GM12878 (cell line): Measurements from ENCODE around the gene MANBA. TPM values are rescaled to one million over a fixed set of nuclear protein-coding genes. Genes with fewer than 3 reads are reported as not detected.

Experiments used
- ATAC-seq: fragments of 200-7000 bp; cut with Tn5 transposase; 3 replicates; pipeline ENCODE4 v1.9.1; 2020; ENCODE audit warnings: mild to moderate bottlenecking, moderate library complexity
- BruUV-seq: library from RNA; stranded (reverse); fragments of 400-500 nt; replicated peaks from 2 replicates; lab custom pipeline; 2021; lab: Mats Ljungman, UMichigan
- CTCF ChIA-PET: fragments of 300-600 bp; sonication (Branson Sonifier 250); formaldehyde crosslinking; extraction: SDS; loops from one replicate; lab custom pipeline; 2021; ENCODE audit warnings: inconsistent platforms; lab: Yijun Ruan, JAX
- POLR2A ChIA-PET: fragments of 350-600 bp; formaldehyde crosslinking; extraction: SDS; loops from one replicate; lab custom pipeline; 2021; ENCODE audit warnings: inconsistent platforms; lab: Charles Lee
- RAD21 ChIA-PET: fragments of 300-600 bp; sonication (Branson Sonifier 250); formaldehyde crosslinking; loops from one replicate; lab custom pipeline; 2023; ENCODE audit warnings: antibody characterized with exemption; ENCODE audit not compliant: unreplicated experiment; lab: Charles Lee
- SMC1A ChIA-PET: fragments of 300-600 bp; sonication (Branson Sonifier 250); formaldehyde crosslinking; loops from one replicate; lab custom pipeline; 2023; ENCODE audit not compliant: unreplicated experiment, uncharacterized antibody; lab: Charles Lee
- DNase-seq: peaks from one replicate; pipeline ENCODE4 v3.0.0-alpha.2; 2011; ENCODE audit warnings: low read depth, low spot score
- FAIRE-seq: peaks from 3 replicates; lab custom pipeline; 2011; peaks lifted over from hg19 to GRCh38; lab: Jason Lieb, UNC
- H2AFZ ChIP-seq: 2 replicates; pipeline ENCODE4 v1.6.0; 2011; ENCODE audit warnings: low read depth, low read length, control low read depth; ENCODE audit not compliant: control insufficient read depth
- H3K27ac ChIP-seq: 2 replicates; pipeline ENCODE4 v1.5.1; 2011; ENCODE audit warnings: control low read depth; ENCODE audit not compliant: control insufficient read depth, insufficient read depth
- H3K27me3 ChIP-seq, 2 experiments: replicated peaks in 1 of 2; 2 replicates each; pipeline versions ENCODE4 v1.6.0 to v1.6.1; 2011; ENCODE audit warnings: low read length in 1 of 2; ENCODE audit not compliant: control insufficient read depth in 2 of 2, insufficient read depth in 2 of 2
- H3K36me3 ChIP-seq, 2 experiments: 2 replicates each; pipeline ENCODE4 v1.5.1; 2011; ENCODE audit warnings: low read length in 1 of 2; ENCODE audit not compliant: control insufficient read depth in 2 of 2, insufficient read depth in 2 of 2
- H3K4me1 ChIP-seq: 2 replicates; pipeline ENCODE4 v1.6.1; 2011; ENCODE audit warnings: mild to moderate bottlenecking, low read length, moderate library complexity, mixed read lengths; ENCODE audit not compliant: control insufficient read depth, insufficient read depth
- H3K4me2 ChIP-seq: 2 replicates; pipeline ENCODE4 v1.6.0; 2011; ENCODE audit warnings: control low read depth; ENCODE audit not compliant: control insufficient read depth, insufficient read depth
- H3K4me3 ChIP-seq: fragments of 200-600 bp; sonication (generic); 2 replicates; pipeline ENCODE4 v1.5.1; 2016
- H3K79me2 ChIP-seq: 2 replicates; pipeline ENCODE4 v1.6.0; 2011; ENCODE audit warnings: low read length; ENCODE audit not compliant: control insufficient read depth, insufficient read depth
- H3K9ac ChIP-seq: 2 replicates; pipeline ENCODE4 v1.8.0; 2011; ENCODE audit warnings: low read length, control low read depth, mixed read lengths; ENCODE audit not compliant: control insufficient read depth, insufficient read depth
- H3K9me3 ChIP-seq: replicated peaks from 3 replicates; pipeline ENCODE4 v1.5.1; 2011; ENCODE audit warnings: mild to moderate bottlenecking, low read length; ENCODE audit not compliant: control insufficient read depth, insufficient read depth
- H4K20me1 ChIP-seq: 2 replicates; pipeline ENCODE4 v1.6.0; 2011; ENCODE audit not compliant: control insufficient read depth, insufficient read depth
- HDGF ChIP-seq: fragments of 450-650 bp; IDR thresholded peaks from 2 replicates; pipeline ENCODE4 v1.6.1; 2016; ENCODE audit warnings: antibody characterized with exemption
- POLR2AphosphoS5 ChIP-seq: IDR thresholded peaks from 2 replicates; pipeline ENCODE4 v1.6.1; 2011; ENCODE audit warnings: mild to moderate bottlenecking, low read length, inconsistent platforms
- WRNIP1 ChIP-seq: IDR thresholded peaks from 2 replicates; pipeline ENCODE4 v1.6.1; 2011; ENCODE audit warnings: low read depth, low read length, improper control_type of control experiment, borderline replicate concordance
- ZNF592 ChIP-seq: fragments of 450-650 bp; IDR thresholded peaks from 2 replicates; pipeline ENCODE4 v1.6.1; 2017; ENCODE audit warnings: mild to moderate bottlenecking, moderate library complexity
- WGBS: methylation state at CpG from one replicate; pipeline ENCODE4 v1.1.6; 2016; ENCODE audit warnings: low lambda C conversion rate; ENCODE audit not compliant: insufficient replicate concordance, insufficient coverage; ENCODE audit errors: missing lambda C conversion rate; 5-methylcytosine and 5-hydroxymethylcytosine counted together
- in situ Hi-C: fragments of 300-500 bp; cut with MboI; formaldehyde crosslinking; loops from 9 replicates; pipeline ENCODE4 v1.14.3; 2018; ENCODE audit warnings: mixed read lengths
- intact Hi-C: fragments of 100-400 bp; cut with micrococcal nuclease; formaldehyde crosslinking; loops from one replicate; pipeline ENCODE4 v1.14.2; 2022; ENCODE audit not compliant: unreplicated experiment
- polyA plus RNA-seq, 11 experiments: library from polyadenylated mRNA; depleted of rRNA in 4 of 11; unstranded in 6 of 11; stranded (reverse) in 5 of 11; fragments of >200 nt; fragmentation: Nextera tagmentation in 4 of 11; fragmentation: Illumina TruSeq in 1 of 11; extraction: Ambion mirVana in 4 of 11; extraction: Trizol in 1 of 11; gene quantifications; 1 replicate in 1 of 11; 2 replicates in 10 of 11; pipeline versions ENCODE4 v1.2.1 to v1.2.3, GENCODE V29; 2011 to 2016; ENCODE audit warnings: inconsistent platforms in 2 of 11, missing spikeins in 2 of 11, low read depth in 1 of 11
- total RNA-seq, 4 experiments: library from RNA; depleted of rRNA in 3 of 4; stranded (reverse); fragments of >200 nt in 3 of 4; fragmentation: Illumina TruSeq in 1 of 4; extraction: Trizol in 1 of 4; gene quantifications; 2 replicates each; pipeline versions ENCODE4 v1.2.1 to v1.2.3, GENCODE V29; 2013 to 2021

Gene MANBA
- total and polyA plus RNA-seq, 10 of the 15 experiments (the other 5 are each of a cell fraction or from before 2014, with no cell fraction given) = 3.8 to 19.0 (median 12.5) TPM

- WGBS = 82% methylated on average over 3 of the region's 3 CpGs
- peaks cover 8% of the 10 kb centered on the region for H4K20me1 ChIP-seq
- in situ Hi-C loops (loop anchor here (25.0 kb wide), 1 partner anchor 203 kb away; the partner anchor contains the start of gene SLC9B1), intact Hi-C loops (no loop called here)
- no peak overlapping the region for H3K27ac ChIP-seq
- H3K79me2 ChIP-seq = peaks cover 83% of the 10 kb centered on the region
- H3K4me1 ChIP-seq = peaks cover 18% of the 10 kb centered on the region
- ChIA-PET SMC1A (interaction anchor here (0.8 to 5.8 kb wide), 8 partner anchors 9 to 125 kb away, joined by 3 to 72 read pairs (median 8); partner anchors contain the start of gene UBE2D3), POLR2A (interaction anchor here (0.6 to 11.2 kb wide), 4 partner anchors 15 to 67 kb away, joined by 3 to 121 read pairs (median 6); partner anchors contain the start of genes CISD2 and UBE2D3), RAD21 (interaction anchor here (0.8 to 2.6 kb wide), 6 partner anchors 9 to 492 kb away, joined by 3 to 22 read pairs (median 6); partner anchors contain the start of genes MANBA and UBE2D3), CTCF (interaction anchor here (0.9 to 6.8 kb wide), 6 partner anchors 9 to 19 kb away, joined by 3 to 37 read pairs (median 4); no protein-coding TSS in a partner anchor)
- H3K9ac ChIP-seq = no peak overlapping the region
- TF ChIP-seq WRNIP1 = no peak
- H3K27me3 ChIP-seq = no peaks in the 10 kb centered on the region
- no peak overlapping the region for H2AFZ ChIP-seq
- BruUV-seq = no TSS peak
- ATAC-seq (peak; percentile 80), FAIRE-seq (no peak), DNase-seq (no peak)
- peaks cover 6 to 29% of the 10 kb centered on the region in 2 experiments for H3K36me3 ChIP-seq
- no peak overlapping the region for H3K4me2 ChIP-seq
- no peak overlapping the region for H3K4me3 ChIP-seq
- H3K9me3 ChIP-seq = no peaks in the 10 kb centered on the region
Observed at GRCh38 chr4:102809190-102809589, 48.4 kb upstream of the MANBA start.

GRCh38 chr4:102808009-102808408, 47.2 kb upstream of the MANBA start:
- POLR2A ChIA-PET = interaction anchor here (0.6 kb wide), 1 partner anchor 237 kb away, joined by 3 read pairs; no protein-coding TSS in a partner anchor
- ATAC-seq = no peak
- no peaks in the 10 kb centered on the region for H3K9me3 ChIP-seq
- BruUV-seq = no TSS peak
- H2AFZ ChIP-seq = no peak overlapping the region
- H3K4me2 ChIP-seq = no peak overlapping the region
- FAIRE-seq = no peak
- peaks cover 8 to 29% of the 10 kb centered on the region in 2 experiments for H3K36me3 ChIP-seq
- H3K9ac ChIP-seq = no peak overlapping the region
- TF ChIP-seq HDGF = no peak
- no peak for TF ChIP-seq ZNF592
- TF ChIP-seq POLR2AphosphoS5 = peak; percentile 35; the same call in 1 of the 2 replicates
- intact Hi-C loops (no loop called here), in situ Hi-C loops (loop anchor here (25.0 kb wide), 1 partner anchor 204 kb away; the partner anchor contains the start of gene SLC9B1)
- no peak overlapping the region for H3K27ac ChIP-seq
- SMC1A ChIA-PET = interaction anchor here (1.3 to 2.2 kb wide), 4 partner anchors 9 to 20 kb away, joined by 6 to 8 read pairs (median 8); partner anchors contain the start of gene UBE2D3
- 94% methylated on average over 2 of the region's 2 CpGs for WGBS
- CTCF ChIA-PET = interaction anchor here (1.2 to 6.8 kb wide), 2 partner anchors 16 to 187 kb away, joined by 3 to 37 read pairs; no protein-coding TSS in a partner anchor
- H3K79me2 ChIP-seq = peaks cover 77% of the 10 kb centered on the region
- H3K4me3 ChIP-seq = no peak overlapping the region
- RAD21 ChIA-PET = interaction anchor here (0.6 kb wide), 1 partner anchor 377 kb away, joined by 3 read pairs; no protein-coding TSS in a partner anchor
- H3K27me3 ChIP-seq = no peaks in the 10 kb centered on the region
- peaks cover 18% of the 10 kb centered on the region for H3K4me1 ChIP-seq
- no peak for DNase-seq
- peaks cover 8% of the 10 kb centered on the region for H4K20me1 ChIP-seq
